Smooth muscle cell (in vitro differentiated cells): ENCODE measurements around the gene LEPROT. TPM values are rescaled to one million over a fixed set of nuclear protein-coding genes. Genes with fewer than 3 reads are reported as not detected.

Experiments
- DNase-seq: peaks from one replicate; lab custom pipeline; 2025; ENCODE audit not compliant: unreplicated experiment; lab: John Stamatoyannopoulos, UW
- H2AFZ ChIP-seq: fragments of 200-600 bp; sonication (generic); 2 replicates; pipeline ENCODE4 v1.6.0; 2016; ENCODE audit warnings: antibody characterized with exemption, low read depth, mild to moderate bottlenecking
- H3F3A ChIP-seq: fragments of 200-600 bp; sonication (generic); 2 replicates; pipeline ENCODE4 v1.6.0; 2017; ENCODE audit warnings: antibody characterized with exemption, low read depth
- H3K27ac ChIP-seq: fragments of 200-600 bp; sonication (generic); 2 replicates; pipeline ENCODE4 v1.5.1; 2016; ENCODE audit warnings: low read depth, mild to moderate bottlenecking
- H3K27me3 ChIP-seq: fragments of 200-600 bp; sonication (generic); 2 replicates; pipeline ENCODE4 v1.6.1; 2016; ENCODE audit warnings: low read depth, mild to moderate bottlenecking
- H3K36me3 ChIP-seq: fragments of 200-600 bp; sonication (generic); 2 replicates; pipeline ENCODE4 v1.5.1; 2016; ENCODE audit warnings: low read depth
- H3K4me1 ChIP-seq: fragments of 200-600 bp; sonication (generic); 2 replicates; pipeline ENCODE4 v1.5.1; 2016; ENCODE audit warnings: low read depth
- H3K4me2 ChIP-seq: fragments of 200-600 bp; sonication (generic); 2 replicates; pipeline ENCODE4 v1.6.0; 2016; ENCODE audit warnings: mild to moderate bottlenecking
- H3K4me3 ChIP-seq: fragments of 200-600 bp; sonication (generic); 2 replicates; pipeline ENCODE4 v1.5.1; 2016; ENCODE audit warnings: mild to moderate bottlenecking
- H3K79me2 ChIP-seq: fragments of 200-600 bp; sonication (generic); 2 replicates; pipeline ENCODE4 v1.6.0; 2016; ENCODE audit warnings: low read depth, mild to moderate bottlenecking
- H3K9ac ChIP-seq: fragments of 200-600 bp; sonication (generic); 2 replicates; pipeline ENCODE4 v1.6.0; 2016; ENCODE audit warnings: low read depth
- H3K9me3 ChIP-seq: fragments of 200-600 bp; sonication (generic); replicated peaks from 2 replicates; pipeline ENCODE4 v1.5.1; 2016; ENCODE audit warnings: low read depth
- H4K20me1 ChIP-seq: fragments of 200-600 bp; sonication (generic); 2 replicates; pipeline ENCODE4 v1.6.0; 2016; ENCODE audit warnings: low read depth
- WGBS: methylation state at CpG from one replicate; pipeline ENCODE4 v1.1.7; 2016; ENCODE audit warnings: low lambda C conversion rate; 5-methylcytosine and 5-hydroxymethylcytosine counted together
- polyA plus RNA-seq: library from polyadenylated mRNA; unstranded; fragments of >200 nt; fragmentation: Nextera tagmentation; extraction: Ambion mirVana; gene quantifications from 2 replicates; pipeline ENCODE4 v1.2.1, GENCODE V29; 2016
- small RNA-seq: library from RNA; depleted of rRNA; stranded (forward); fragments of <200 nt; gene quantifications from one replicate; pipeline ENCODE3, GENCODE V24; 2014
- total RNA-seq: library from RNA; depleted of rRNA; stranded (reverse); fragments of >200 nt; gene quantifications from 2 replicates; pipeline ENCODE4 v1.2.3, GENCODE V29; 2014
- TF ChIP-seq, protein P1 (sequence below): fragments of 200-600 bp; sonication (generic); IDR thresholded peaks from 2 replicates; pipeline ENCODE4 v1.5.1; 2017; ENCODE audit warnings: borderline replicate concordance, mild to moderate bottlenecking, antibody characterized with exemption; ENCODE audit not compliant: insufficient read depth, poor library complexity, severe bottlenecking

LEPROT gene
- total and polyA plus RNA-seq, 2 experiments from 2014 or later: 61.0 to 76.4 TPM

DNA sequence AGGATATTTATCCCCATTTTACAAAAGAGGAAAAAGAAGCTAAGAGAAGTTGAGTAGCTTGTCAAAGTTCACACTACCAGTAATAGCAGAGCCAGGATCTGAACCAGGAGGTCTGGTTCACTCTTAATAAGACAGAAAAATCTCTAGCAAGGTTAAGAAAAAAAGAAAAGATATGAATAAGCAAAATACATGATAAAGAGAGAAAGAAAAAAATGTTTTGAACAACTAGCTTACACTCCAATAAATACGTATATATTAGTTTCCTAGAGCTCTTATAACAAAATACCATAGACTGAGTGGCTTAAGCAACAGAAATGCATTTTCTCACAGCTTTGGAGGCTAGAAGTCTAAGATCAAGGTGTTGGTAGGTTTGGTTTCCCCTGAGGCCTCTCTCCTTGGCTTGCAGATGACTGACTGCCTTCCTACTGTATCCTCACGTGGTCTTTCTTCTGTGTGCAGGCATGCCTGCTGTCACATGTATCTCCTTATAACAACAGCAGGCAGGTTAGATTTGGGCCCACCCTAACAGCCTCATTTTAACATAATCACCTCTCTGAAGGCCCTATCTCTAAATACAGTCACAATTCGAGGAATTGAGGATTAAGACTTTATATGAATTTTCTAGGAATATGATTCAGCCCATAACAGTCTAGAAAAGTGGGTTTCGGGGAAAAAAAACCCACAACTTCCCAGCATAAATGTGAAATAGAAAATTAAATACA, 60.4 kb downstream of the LEPROT start:
- H3K4me1 ChIP-seq: no peaks in the 10 kb centered on the region

DNA sequence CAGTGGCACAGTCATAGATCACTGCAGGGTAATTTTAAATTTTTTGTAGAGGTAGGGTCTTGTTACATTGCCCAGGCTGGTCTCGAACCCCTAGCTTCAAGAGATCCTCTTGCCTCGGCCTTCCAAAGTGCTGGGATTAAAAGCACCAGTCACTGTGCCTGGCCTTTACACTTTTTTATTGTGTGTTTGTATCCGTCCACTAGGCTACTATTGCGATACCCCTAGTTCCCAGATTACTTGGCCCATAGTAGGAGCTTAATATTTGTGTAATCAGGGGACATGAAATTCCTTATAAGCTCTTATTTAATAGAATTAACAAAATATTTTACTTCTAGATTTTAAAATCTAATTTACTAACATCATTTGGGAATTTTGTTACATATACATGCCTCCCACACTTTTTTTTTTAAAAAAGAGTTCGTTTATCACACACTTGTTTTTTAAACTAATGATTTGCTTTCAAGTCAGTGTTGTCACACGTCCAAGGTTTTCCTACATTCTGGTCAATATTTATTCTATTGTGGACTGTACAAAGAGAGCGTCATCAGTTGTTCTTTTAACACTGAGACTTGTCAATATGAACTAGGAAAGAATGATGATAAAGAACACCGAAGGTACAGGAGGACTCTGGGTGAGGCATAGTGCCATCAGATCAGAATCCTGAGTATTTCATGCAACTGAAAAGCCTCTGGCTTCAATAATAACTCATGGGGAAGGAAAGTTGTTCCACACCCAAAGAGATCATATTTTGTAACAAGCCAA, 63.7 kb downstream of the LEPROT start:
- TF ChIP-seq, protein P1, sequence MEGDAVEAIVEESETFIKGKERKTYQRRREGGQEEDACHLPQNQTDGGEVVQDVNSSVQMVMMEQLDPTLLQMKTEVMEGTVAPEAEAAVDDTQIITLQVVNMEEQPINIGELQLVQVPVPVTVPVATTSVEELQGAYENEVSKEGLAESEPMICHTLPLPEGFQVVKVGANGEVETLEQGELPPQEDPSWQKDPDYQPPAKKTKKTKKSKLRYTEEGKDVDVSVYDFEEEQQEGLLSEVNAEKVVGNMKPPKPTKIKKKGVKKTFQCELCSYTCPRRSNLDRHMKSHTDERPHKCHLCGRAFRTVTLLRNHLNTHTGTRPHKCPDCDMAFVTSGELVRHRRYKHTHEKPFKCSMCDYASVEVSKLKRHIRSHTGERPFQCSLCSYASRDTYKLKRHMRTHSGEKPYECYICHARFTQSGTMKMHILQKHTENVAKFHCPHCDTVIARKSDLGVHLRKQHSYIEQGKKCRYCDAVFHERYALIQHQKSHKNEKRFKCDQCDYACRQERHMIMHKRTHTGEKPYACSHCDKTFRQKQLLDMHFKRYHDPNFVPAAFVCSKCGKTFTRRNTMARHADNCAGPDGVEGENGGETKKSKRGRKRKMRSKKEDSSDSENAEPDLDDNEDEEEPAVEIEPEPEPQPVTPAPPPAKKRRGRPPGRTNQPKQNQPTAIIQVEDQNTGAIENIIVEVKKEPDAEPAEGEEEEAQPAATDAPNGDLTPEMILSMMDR: no peak
- H2AFZ ChIP-seq: no peak overlapping the region
- no peak overlapping the region for H3K4me2 ChIP-seq
- H3K4me1 ChIP-seq: no peaks in the 10 kb centered on the region
- WGBS: 92% methylated on average over 8 of the region's 8 CpGs
- H3K36me3 ChIP-seq: no peaks in the 10 kb centered on the region
- H4K20me1 ChIP-seq: no peaks in the 10 kb centered on the region
- no peaks in the 10 kb centered on the region for H3F3A ChIP-seq
- H3K9me3 ChIP-seq: no peaks in the 10 kb centered on the region
- no peak overlapping the region for H3K4me3 ChIP-seq
- H3K79me2 ChIP-seq: no peaks in the 10 kb centered on the region
- H3K9ac ChIP-seq: no peak overlapping the region
- no peaks in the 10 kb centered on the region for H3K27me3 ChIP-seq
- DNase-seq: no peak
- no peak overlapping the region for H3K27ac ChIP-seq

More for the DNA sequence above, 60.4 kb downstream of the LEPROT start:
- Histone ChIP-seq H3K36me3 (no peaks in the 10 kb centered on the region), H4K20me1 (no peaks in the 10 kb centered on the region), H2AFZ (no peak overlapping the region), H3K27ac (no peak overlapping the region), H3K79me2 (no peaks in the 10 kb centered on the region), H3F3A (no peaks in the 10 kb centered on the region), H3K4me2 (no peak overlapping the region), H3K4me3 (no peak overlapping the region), H3K9me3 (no peaks in the 10 kb centered on the region), H3K9ac (no peak overlapping the region), H3K27me3 (no peaks in the 10 kb centered on the region)
- no peak for DNase-seq
- TF ChIP-seq, protein P1: no peak
- WGBS: 79% methylated on average over 4 of the region's 4 CpGs

Small RNAs within 50 kb of the gene (small RNA-seq; reads per million reads assigned to genes)
- not detected for gene RNU2-15P

Other genes starting within 250 kb of the LEPROT start
- gene DNAJC6, start 111.1 kb upstream of the LEPROT start, total RNA-seq: 3.2 and 7.8 TPM in 2 replicates
- 0.70 and 2.7 TPM in 2 replicates for gene DNAJC6, start 111.1 kb upstream of the LEPROT start, polyA plus RNA-seq
- 15.1 and 20.3 TPM in 2 replicates for gene LEPR, start within 50 bp of the LEPROT start, total RNA-seq
- 5.9 and 9.3 TPM in 2 replicates for gene LEPR, start within 50 bp of the LEPROT start, polyA plus RNA-seq